HepG2 (cell line): ENCODE results near the gene GAPDH. TPM values are rescaled to one million over a fixed set of nuclear protein-coding genes. Genes with fewer than 3 reads are reported as not detected.

ENCODE experiments used
- ATAC-seq: fragments of 200-7000 bp; cut with Tn5 transposase; 3 replicates; pipeline ENCODE4 v1.9.1; 2020; ENCODE audit warnings: mild to moderate bottlenecking, moderate library complexity
- BruUV-seq: library from RNA; stranded (reverse); fragments of 400-500 nt; replicated peaks from 2 replicates; lab custom pipeline; 2021; lab: Mats Ljungman, UMichigan
- CTCF ChIA-PET: fragments of 300-600 bp; formaldehyde crosslinking; extraction: SDS; loops from one replicate; lab custom pipeline; 2021; ENCODE audit warnings: low total read pairs, inconsistent platforms, low intra/inter-chr PET ratio; lab: Yijun Ruan, JAX
- POLR2A ChIA-PET: fragments of 350-600 bp; sonication (Branson Sonifier 250); formaldehyde crosslinking; loops from one replicate; lab custom pipeline; 2020; ENCODE audit warnings: antibody characterized with exemption, inconsistent platforms; lab: Yijun Ruan, JAX
- DNase-seq: peaks from one replicate; pipeline ENCODE4 v3.0.0-alpha.2; 2015; ENCODE audit warnings: low spot score
- FAIRE-seq: peaks from 3 replicates; lab custom pipeline; 2011; peaks lifted over from hg19 to GRCh38; lab: Jason Lieb, UNC
- H2AFZ ChIP-seq: one replicate; pipeline ENCODE4 v1.6.1; 2011; ENCODE audit warnings: low read length, inconsistent platforms
- H3K27ac ChIP-seq: fragments of 300-600 bp; 3 replicates; pipeline ENCODE4 v1.8.0; 2011; ENCODE audit warnings: mixed run types, mild to moderate bottlenecking, mixed read lengths, low read length, inconsistent platforms; ENCODE audit not compliant: insufficient read depth; ENCODE audit errors: extremely low read length
- H3K27me3 ChIP-seq, 2 experiments: fragments of 200-600 bp in 1 of 2; 2 replicates in 1 of 2; 3 replicates in 1 of 2; pipeline versions ENCODE4 v1.6.0 to v1.8.0; 2011; ENCODE audit warnings: low read length in 2 of 2, mild to moderate bottlenecking in 2 of 2, moderate library complexity in 2 of 2, inconsistent platforms in 1 of 2; ENCODE audit not compliant: insufficient read depth in 2 of 2, control insufficient read depth in 1 of 2
- H3K36me3 ChIP-seq, 2 experiments: fragments of 200-600 bp in 1 of 2; replicated peaks in 1 of 2; 2 replicates in 1 of 2; 3 replicates in 1 of 2; pipeline versions ENCODE4 v1.5.1 to v1.8.0; 2011; ENCODE audit warnings: low read length in 2 of 2, inconsistent platforms in 1 of 2; ENCODE audit not compliant: insufficient read depth in 2 of 2, control insufficient read depth in 1 of 2
- H3K4me1 ChIP-seq: 2 replicates; pipeline ENCODE4 v1.5.1; 2012; ENCODE audit warnings: low read length, inconsistent platforms; ENCODE audit not compliant: insufficient read depth
- H3K4me2 ChIP-seq: 2 replicates; pipeline ENCODE4 v1.6.0; 2011; ENCODE audit warnings: low read depth, low read length, inconsistent platforms
- H3K4me3 ChIP-seq, 3 experiments: fragments of 200-600 bp in 1 of 3; sonication (generic), shearing (Covaris generic) in 1 of 3; replicated peaks in 1 of 3; 2 replicates each; pipeline ENCODE4 v1.5.1; 2011 to 2016; ENCODE audit warnings: low read length in 3 of 3, inconsistent platforms in 2 of 3, low read depth in 2 of 3, mild to moderate bottlenecking in 2 of 3, control low read depth in 1 of 3, mixed read lengths in 1 of 3; ENCODE audit not compliant: insufficient read depth in 1 of 3
- H3K79me2 ChIP-seq: one replicate; pipeline ENCODE4 v1.6.1; 2011; ENCODE audit warnings: low read length, inconsistent platforms; ENCODE audit not compliant: insufficient read depth
- H3K9ac ChIP-seq: 2 replicates; pipeline ENCODE4 v1.6.0; 2011; ENCODE audit warnings: mild to moderate bottlenecking, low read depth, low read length, inconsistent platforms; ENCODE audit not compliant: insufficient read depth
- H3K9me3 ChIP-seq: 2 replicates; pipeline ENCODE4 v1.5.1; 2012; ENCODE audit warnings: mild to moderate bottlenecking, low read length
- H4K20me1 ChIP-seq: 2 replicates; pipeline ENCODE4 v1.6.0; 2011; ENCODE audit warnings: inconsistent platforms, mild to moderate bottlenecking, low read length, moderate library complexity; ENCODE audit not compliant: insufficient read depth
- CBX1 ChIP-seq: IDR thresholded peaks from one replicate; pipeline ENCODE4 v1.6.1; 2016; ENCODE audit warnings: antibody characterized with exemption, low read depth
- EP300 ChIP-seq, 3 experiments: sonication (generic) in 1 of 3; formaldehyde crosslinking in 1 of 3; IDR thresholded peaks; 2 replicates each; pipeline versions ENCODE4 v1.5.1 to v1.6.1; 2011 to 2020; ENCODE audit warnings: low read depth in 2 of 3, low read length in 2 of 3, borderline replicate concordance in 1 of 3, improper control_type of control experiment in 1 of 3, mild to moderate bottlenecking in 1 of 3, missing genetic modification reagents in 1 of 3, moderate library complexity in 1 of 3
- GATAD2A ChIP-seq: IDR thresholded peaks from 2 replicates; pipeline ENCODE4 v1.6.1; 2016
- RFXAP ChIP-seq: sonication (generic); formaldehyde crosslinking; IDR thresholded peaks from 2 replicates; pipeline ENCODE4 v1.4.0; 2020; ENCODE audit warnings: missing genetic modification reagents, borderline replicate concordance
- SP5 ChIP-seq: IDR thresholded peaks from 2 replicates; pipeline ENCODE4 v1.6.1; 2016; ENCODE audit warnings: low read depth, borderline replicate concordance
- ZEB1 ChIP-seq: IDR thresholded peaks from 2 replicates; pipeline ENCODE4 v1.6.1; 2012; ENCODE audit warnings: mild to moderate bottlenecking, low read depth, inconsistent platforms; ENCODE audit not compliant: insufficient replicate concordance
- ZFP36 ChIP-seq: fragments of 150-350 bp; IDR thresholded peaks from 2 replicates; pipeline ENCODE4 v1.6.1; 2018; ENCODE audit warnings: borderline replicate concordance, low read length, low read depth; ENCODE audit not compliant: partially characterized antibody
- ZNF30 ChIP-seq: sonication (generic); formaldehyde crosslinking; IDR thresholded peaks from 2 replicates; pipeline ENCODE4 v1.5.0; 2020; ENCODE audit warnings: mild to moderate bottlenecking, missing genetic modification reagents
- ZNF333 ChIP-seq: sonication (generic); formaldehyde crosslinking; IDR thresholded peaks from 2 replicates; pipeline ENCODE4 v1.4.0; 2020; ENCODE audit warnings: mild to moderate bottlenecking, missing genetic modification reagents, borderline replicate concordance
- ZNF83 ChIP-seq: sonication (generic); formaldehyde crosslinking; IDR thresholded peaks from 2 replicates; pipeline ENCODE4 v1.4.0; 2020; ENCODE audit warnings: missing genetic modification reagents, mild to moderate bottlenecking, borderline replicate concordance
- WGBS: methylation state at CpG from one replicate; pipeline ENCODE4 v1.1.6; 2017; ENCODE audit warnings: low lambda C conversion rate; 5-methylcytosine and 5-hydroxymethylcytosine counted together
- in situ Hi-C: cut with HindIII; loops from 2 replicates; pipeline ENCODE4 v1.10.0; 2017; ENCODE audit warnings: low pct_unique_long_range_greater_than_20kb; ENCODE audit not compliant: extremely low pct_ligation_motif_present
- intact Hi-C: fragments of 100-400 bp; cut with micrococcal nuclease; formaldehyde crosslinking; loops from one replicate; pipeline ENCODE4 v1.10.0; 2022; ENCODE audit not compliant: unreplicated experiment
- polyA plus RNA-seq, 8 experiments: library from polyadenylated mRNA; depleted of rRNA in 3 of 8; stranded (reverse) in 7 of 8; unstranded in 1 of 8; fragments of >200 nt; fragmentation: Illumina TruSeq in 4 of 8; extraction: Trizol in 4 of 8; gene quantifications; 2 replicates each; pipeline versions ENCODE4 v1.2.1 to v1.2.3, GENCODE V29; 2011 to 2016; ENCODE audit warnings: low read depth in 4 of 8, missing spikeins in 1 of 8, mixed read lengths in 1 of 8; ENCODE audit not compliant: insufficient read depth in 1 of 8
- total RNA-seq, 5 experiments: library from RNA; depleted of rRNA; stranded (reverse); fragments of >200 nt; fragmentation: Illumina TruSeq; extraction: Trizol; gene quantifications; 2 replicates each; pipeline ENCODE4 v1.2.3, GENCODE V29; 2016; ENCODE audit warnings: low read depth in 1 of 5

GAPDH gene
- total and polyA plus RNA-seq, 2 of the 13 experiments (the other 11 are each of a cell fraction or from before 2014, with no cell fraction given) = 3,038 to 12,722 TPM

- CTCF ChIA-PET = no interaction called here
- TF ChIP-seq ZEB1 (no peak), ZNF30 (CRISPR knock-in tag) (no peak), ZNF83 (no peak), CBX1 (no peak), ZFP36 (no peak), GATAD2A (CRISPR knock-in tag) (no peak), EP300 (IDR thresholded peaks at IDR 0.05; ENCODE audit: low read depth in 2 of 2, low read length in 2 of 2) (no peak), EP300 (CRISPR knock-in tag; IDR thresholded peaks at IDR 0.05; ENCODE audit: borderline replicate concordance) (no peak), RFXAP (CRISPR knock-in tag) (no peak), ZNF333 (CRISPR knock-in tag) (no peak), SP5 (no peak)
- TF ChIP-seq, all 625 proteins: peak for 0
- H3K79me2 ChIP-seq = peaks cover 47% of the 10 kb centered on the region
- H3K4me1 ChIP-seq = peaks cover 38% of the 10 kb centered on the region
- no peaks in the 10 kb centered on the region for H3K9me3 ChIP-seq
- FAIRE-seq (no peak), ATAC-seq (no peak), DNase-seq (no peak)
- H3K9ac ChIP-seq = no peak overlapping the region
- peaks cover 7% of the 10 kb centered on the region; the same call in 1 of the 2 replicates for H4K20me1 ChIP-seq
- peaks cover 20 to 57% of the 10 kb centered on the region in 2 experiments for H3K36me3 ChIP-seq
- in situ Hi-C loops = no loop called here
- no peak overlapping the region for H3K4me2 ChIP-seq
- H3K27ac ChIP-seq = no peak overlapping the region
- POLR2A ChIA-PET = interaction anchor here (1.0 to 9.6 kb wide), 3 partner anchors 11 to 17 kb away, joined by 3 to 108 read pairs (median 4); partner anchors contain the start of gene GAPDH
- H3K4me3 ChIP-seq = no peak overlapping the region
- intact Hi-C loops = loop anchor here (5.0 kb wide), 1 partner anchor 146 kb away; no protein-coding TSS in a partner anchor
- H2AFZ ChIP-seq = no peak overlapping the region
- no TSS peak for BruUV-seq
- no peaks in the 10 kb centered on the region; a peak in 1 of 5 replicates for H3K27me3 ChIP-seq
- WGBS = 97% methylated on average over 11 of the region's 11 CpGs
Measured at GRCh38 chr12:6551496-6552139, 17.3 kb downstream of the GAPDH start.
